Psoas muscle (tissue), 8 donors: ENCODE data around the gene ZHX3. TPM values are rescaled to one million over a fixed set of nuclear protein-coding genes. Genes with fewer than 3 reads are reported as not detected.
A peak's percentile ranks its signal among the peaks of the same experiment; 100 is the strongest.

Experiments used
- ATAC-seq, 4 donors: fragments of 200-7000 bp; cut with Tn5 transposase; one replicate each; pipeline ENCODE4 v1.9.1; 2020; ENCODE audit warnings: moderate library complexity in 3 of 4, mild to moderate bottlenecking in 2 of 4
- DNase-seq, 2 donors: peaks; one replicate each; pipeline ENCODE4 v3.0.0-alpha.2; 2020
- H3K27ac ChIP-seq: fragments of 200-600 bp; one replicate; pipeline ENCODE4 v1.8.0; 2022
- H3K27me3 ChIP-seq, 3 donors: fragments of 200-600 bp in 1 of 3; one replicate each; pipeline versions ENCODE4 v1.6.1 to v1.8.0; 2013 to 2022; ENCODE audit warnings: low read length in 2 of 3, mild to moderate bottlenecking in 2 of 3, moderate library complexity in 1 of 3; ENCODE audit not compliant: insufficient read depth in 3 of 3
- H3K36me3 ChIP-seq, 2 donors: fragments of 200-600 bp in 1 of 2; one replicate each; pipeline versions ENCODE4 v1.6.1 to v1.8.0; 2013 to 2022; ENCODE audit warnings: low read depth in 1 of 2, mild to moderate bottlenecking in 1 of 2, moderate library complexity in 1 of 2; ENCODE audit not compliant: insufficient read depth in 1 of 2
- H3K4me1 ChIP-seq: fragments of 200-600 bp; one replicate; pipeline ENCODE4 v1.8.0; 2022
- H3K4me3 ChIP-seq: fragments of 200-600 bp; one replicate; pipeline ENCODE4 v1.8.0; 2022; ENCODE audit warnings: mild to moderate bottlenecking
- H3K9me3 ChIP-seq: fragments of 200-600 bp; one replicate; pipeline ENCODE4 v1.8.0; 2022
- CTCF ChIP-seq: fragments of 200-600 bp; IDR thresholded peaks from one replicate; pipeline ENCODE4 v1.8.0; 2022; ENCODE audit warnings: antibody characterized with exemption
- WGBS, 3 donors: extraction: QIAGEN DNeasy Blood & Tissue Kit; methylation state at CpG; one replicate each; pipeline versions ENCODE4 v1.1.6 to v1.1.7; 2013; 5-methylcytosine and 5-hydroxymethylcytosine counted together
- intact Hi-C, 2 donors: fragments of 100-400 bp; cut with DNase I; formaldehyde crosslinking; loops; one replicate each; pipeline versions ENCODE4 v1.11.0 to v1.14.2; 2022
- polyA plus RNA-seq, 3 donors: library from polyadenylated mRNA; stranded (reverse); fragments of 200-250 nt; gene quantifications; one replicate each; pipeline ENCODE4 v1.2.3, GENCODE V29; 2013
- total RNA-seq, 4 donors: library from RNA; stranded (reverse); fragmentation: NEBNext Ultra II Directional in 2 of 4; extraction: Animal tissue kit (Norgen Biotek cat#: 25700) in 2 of 4; gene quantifications; one replicate each; pipeline versions ENCODE4 v1.2.1 to v1.2.4, GENCODE V29; 2021 to 2023
- donor health status: healthy with polysubstance abuse.
- donor health status: DM: no; HTN: no; CAD: no; lungs with moderate emphysema.
- donor health status: Bipolar disorder and iron deficiency.
- donor health status: healthy.
- donor health status: DM: yes; HTN: yes; CAD: no.
- donor health status: DM: no; HTN: no; CAD: no.
- donor health status: DM: no; HTN: no; CAD: no.
- donor health status: DM: yes; HTN: yes; CAD: no.

ZHX3 gene
- total and polyA plus RNA-seq, 7 donors: 7.0 to 47.7 (median 39.6) TPM

GRCh38 chr20:41205313-41205712 lies 112.2 kb downstream of the ZHX3 start:
- Histone ChIP-seq H3K27ac (no peak overlapping the region), H3K36me3 (peaks cover 0 to 33% of the 10 kb centered on the region in 2 donors), H3K4me3 (no peak overlapping the region), H3K27me3 (no peaks in the 10 kb centered on the region), H3K4me1 (peaks cover 5% of the 10 kb centered on the region), H3K9me3 (no peaks in the 10 kb centered on the region)
- WGBS, 3 donors: 67 to 91% (median 79%) methylated on average over 11 of the region's 11 CpGs
- intact Hi-C loops: no loop called here
- ATAC-seq (peak in 3 of 4 donors; percentile 36 to 57 (median 55)), DNase-seq (no peak)
- no peak for TF ChIP-seq CTCF

- H3K27ac ChIP-seq: no peak overlapping the region
- no peak for ATAC-seq
Measured at GRCh38 chr20:41204304-41205265, 112.9 kb downstream of the ZHX3 start.

GRCh38 chr20:41203660-41204059 lies 113.9 kb downstream of the ZHX3 start:
- Histone ChIP-seq H3K36me3 (peaks cover 0 to 33% of the 10 kb centered on the region in 2 donors), H3K27ac (no peak overlapping the region), H3K4me1 (peaks cover 5% of the 10 kb centered on the region), H3K9me3 (peaks cover 7% of the 10 kb centered on the region), H3K4me3 (no peak overlapping the region), H3K27me3 (no peaks in the 10 kb centered on the region)
- 92 to 96% (median 93%) methylated on average over 9 of the region's 9 CpGs for WGBS, 3 donors
- intact Hi-C loops: no loop called here
- DNase-seq (no peak), ATAC-seq (no peak)
- TF ChIP-seq CTCF: no peak

More at GRCh38 chr20:41204304-41205265, 112.9 kb downstream of the ZHX3 start:
- Histone ChIP-seq H3K36me3 (peaks cover 0 to 33% of the 10 kb centered on the region in 2 donors), H3K4me1 (peaks cover 5% of the 10 kb centered on the region), H3K4me3 (no peak overlapping the region), H3K9me3 (no peaks in the 10 kb centered on the region), H3K27me3 (no peaks in the 10 kb centered on the region)
- DNase-seq: no peak
- TF ChIP-seq CTCF: no peak
- intact Hi-C loops: no loop called here
- WGBS, 3 donors: 82 to 91% (median 85%) methylated on average over 8 of the region's 8 CpGs

- Histone ChIP-seq H3K27ac (no peak overlapping the region), H3K36me3 (peaks cover 0 to 33% of the 10 kb centered on the region in 2 donors), H3K27me3 (no peaks in the 10 kb centered on the region), H3K4me1 (peaks cover 5% of the 10 kb centered on the region), H3K9me3 (peaks cover 15% of the 10 kb centered on the region), H3K4me3 (no peak overlapping the region)
- no peak for DNase-seq
- no peak for TF ChIP-seq CTCF
- intact Hi-C loops: no loop called here
- WGBS, 3 donors: 95 to 96% (median 96%) methylated on average over 10 of the region's 10 CpGs
- no peak for ATAC-seq
Measured at GRCh38 chr20:41202426-41202825, 115.1 kb downstream of the ZHX3 start.
